Astrocyte (in vitro differentiated cells and primary cell): Measurements from ENCODE around the gene DUSP8.

Experiments used
- EZH2 ChIP-seq: IDR thresholded peaks from 2 replicates; pipeline ENCODE4 v1.6.1; 2012; ENCODE audit warnings: mild to moderate bottlenecking, low read length, inconsistent platforms; ENCODE audit not compliant: insufficient read depth
- TF ChIP-seq, protein P1 (sequence below): IDR thresholded peaks from 2 replicates; pipeline ENCODE4 v1.5.1; 2011; ENCODE audit warnings: low read depth, mild to moderate bottlenecking, inconsistent platforms, low read length, moderate library complexity; ENCODE audit not compliant: insufficient read depth

GRCh38 chr11:1528710-1529109 lies 43.4 kb downstream of the DUSP8 start:
- TF ChIP-seq, protein P1, sequence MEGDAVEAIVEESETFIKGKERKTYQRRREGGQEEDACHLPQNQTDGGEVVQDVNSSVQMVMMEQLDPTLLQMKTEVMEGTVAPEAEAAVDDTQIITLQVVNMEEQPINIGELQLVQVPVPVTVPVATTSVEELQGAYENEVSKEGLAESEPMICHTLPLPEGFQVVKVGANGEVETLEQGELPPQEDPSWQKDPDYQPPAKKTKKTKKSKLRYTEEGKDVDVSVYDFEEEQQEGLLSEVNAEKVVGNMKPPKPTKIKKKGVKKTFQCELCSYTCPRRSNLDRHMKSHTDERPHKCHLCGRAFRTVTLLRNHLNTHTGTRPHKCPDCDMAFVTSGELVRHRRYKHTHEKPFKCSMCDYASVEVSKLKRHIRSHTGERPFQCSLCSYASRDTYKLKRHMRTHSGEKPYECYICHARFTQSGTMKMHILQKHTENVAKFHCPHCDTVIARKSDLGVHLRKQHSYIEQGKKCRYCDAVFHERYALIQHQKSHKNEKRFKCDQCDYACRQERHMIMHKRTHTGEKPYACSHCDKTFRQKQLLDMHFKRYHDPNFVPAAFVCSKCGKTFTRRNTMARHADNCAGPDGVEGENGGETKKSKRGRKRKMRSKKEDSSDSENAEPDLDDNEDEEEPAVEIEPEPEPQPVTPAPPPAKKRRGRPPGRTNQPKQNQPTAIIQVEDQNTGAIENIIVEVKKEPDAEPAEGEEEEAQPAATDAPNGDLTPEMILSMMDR: no peak
- TF ChIP-seq EZH2: no peak
